GM18907 (cell line): ENCODE results near the gene IFNA7.
A peak's percentile ranks its signal among the peaks of the same experiment; 100 is the strongest.
"Not testable (repeated sequence)": the region's sequence is repeated elsewhere in the genome, so short reads cannot be mapped to it uniquely, and the experiment has no call there.

Source experiments
- ATAC-seq: cut with Tn5 transposase; IDR thresholded peaks from one replicate; pipeline ENCODE4 v1.9.1; 2021; ENCODE audit warnings: mild to moderate bottlenecking, moderate library complexity; ENCODE audit not compliant: unreplicated experiment

The IFNA7 gene

DNA sequence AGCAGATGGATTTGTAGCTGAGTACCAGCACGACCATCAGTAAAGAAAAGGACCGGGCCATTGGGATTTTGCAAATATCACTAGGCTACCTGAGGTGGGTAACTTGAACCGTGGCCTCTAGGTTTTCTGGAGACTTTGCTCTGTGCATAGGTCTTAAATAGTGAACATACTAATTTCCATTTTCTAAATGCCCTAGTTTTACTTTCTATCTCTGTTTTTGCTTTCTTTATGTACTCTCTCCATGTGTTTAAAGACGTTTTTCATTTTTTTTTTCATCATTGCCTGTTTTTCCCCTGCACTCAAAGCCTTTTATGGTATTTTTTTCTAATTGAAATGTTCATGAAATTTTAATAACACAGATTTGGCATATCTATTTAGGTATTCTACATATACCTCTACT, at the start of gene IFNA7:
Gene IFNA7 (minus strand): TSS at position 101 of the 400 bp plus-strand sequence. CDS start 40 bp downstream, at position 61.
- not testable (repeated sequence) for ATAC-seq

DNA sequence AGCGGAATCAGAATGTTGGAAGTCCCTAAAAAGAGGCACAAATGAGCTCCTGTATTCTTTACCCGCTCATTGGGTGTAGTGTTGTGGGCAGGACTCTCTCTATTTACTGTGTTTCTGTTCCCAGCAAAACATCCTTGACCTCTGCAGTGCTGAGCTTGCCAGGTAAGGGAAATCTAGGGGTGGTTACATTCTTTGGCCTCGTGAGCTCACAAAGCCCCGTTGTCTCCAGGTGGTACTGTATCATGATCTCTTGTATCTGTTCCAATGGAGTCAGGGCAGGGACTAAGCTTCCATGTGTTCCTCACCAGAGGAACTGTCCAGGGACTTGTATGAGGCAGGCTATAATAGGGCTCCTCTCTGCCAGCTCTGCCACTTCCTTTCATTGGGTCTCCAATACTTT, 49.6 kb upstream of the IFNA7 start:
- no peak for ATAC-seq

DNA sequence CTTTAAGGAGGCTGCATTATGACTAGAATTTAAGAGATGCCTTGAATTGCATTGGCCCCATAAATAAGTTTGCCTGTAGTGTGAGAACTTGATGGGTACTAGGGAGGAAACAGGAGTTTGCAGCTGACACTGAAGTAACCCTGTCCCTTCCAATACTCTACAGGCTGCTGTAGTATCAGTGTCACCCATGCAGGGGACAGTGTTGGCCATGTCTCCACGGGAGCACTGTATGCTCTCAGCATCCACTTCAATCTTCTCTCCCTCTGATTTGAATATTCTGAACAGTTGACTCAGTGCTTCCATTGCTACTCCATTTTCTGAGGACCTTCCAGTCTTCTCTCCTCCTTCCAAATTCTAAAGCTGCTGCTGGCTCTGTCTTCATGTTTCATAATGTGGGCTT, 49.2 kb upstream of the IFNA7 start:
- no peak for ATAC-seq

DNA sequence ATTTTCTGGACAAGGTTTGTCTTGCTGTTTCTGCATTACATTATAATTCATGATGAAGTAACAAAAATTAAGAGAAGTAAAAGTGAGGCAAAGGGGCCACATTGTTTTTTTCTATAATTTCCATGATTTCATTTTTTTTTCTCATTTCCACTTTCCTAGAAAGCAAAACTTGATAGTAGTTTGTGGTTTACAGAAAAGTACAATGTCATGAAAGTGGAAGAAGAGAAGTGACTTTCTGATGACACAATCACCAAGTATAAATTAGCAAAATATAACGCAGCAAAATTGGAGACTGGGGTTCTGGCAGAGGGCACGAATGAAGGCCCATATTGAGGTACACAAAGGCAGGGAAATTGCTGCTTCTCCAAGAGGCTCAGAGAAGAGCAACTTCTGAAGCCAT, 42.8 kb upstream of the IFNA7 start:
- peak; percentile 65 for ATAC-seq

DNA sequence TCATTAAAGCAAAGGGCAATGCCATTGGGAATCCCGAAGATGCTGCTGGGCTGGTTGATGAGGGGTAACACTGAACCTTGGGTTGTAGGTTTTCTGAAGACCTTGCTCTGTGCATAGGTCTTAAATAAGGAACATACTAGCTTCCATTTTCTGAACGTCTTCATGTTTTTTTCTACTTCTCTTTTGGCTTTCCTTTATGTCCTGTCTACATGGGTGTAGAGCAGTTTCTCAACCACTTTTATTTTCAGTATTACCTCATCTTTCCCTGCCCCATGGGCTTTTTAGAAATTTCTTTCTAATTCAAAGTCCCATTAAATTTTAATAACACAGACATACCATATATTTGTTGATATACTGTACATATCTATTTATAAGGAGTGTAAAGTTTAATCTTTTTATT, 37.9 kb upstream of the IFNA7 start, which contains the start of gene IFNA14:
Gene IFNA14 (minus strand): TSS at position 95 of the 400 bp plus-strand sequence. CDS start 70 bp downstream, at position 25.
- no peak for ATAC-seq

DNA sequence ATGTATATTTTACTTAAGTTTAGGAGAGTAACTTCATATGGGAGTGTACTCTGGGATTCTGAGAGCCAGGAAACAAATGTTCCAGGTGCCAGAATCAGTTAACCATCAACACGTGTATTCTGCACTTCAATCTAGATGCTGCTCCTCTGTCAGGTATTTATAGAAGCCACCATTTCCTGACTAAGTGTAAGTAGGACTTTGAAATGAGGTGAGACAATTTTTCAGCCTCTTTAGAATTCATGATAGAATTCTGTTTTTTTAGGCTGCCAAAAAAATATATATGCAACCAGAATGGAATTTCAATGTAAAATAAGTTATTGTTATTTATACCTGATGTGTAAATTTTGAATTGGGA, 34.3 kb upstream of the IFNA7 start:
- peak; percentile 33 for ATAC-seq

DNA sequence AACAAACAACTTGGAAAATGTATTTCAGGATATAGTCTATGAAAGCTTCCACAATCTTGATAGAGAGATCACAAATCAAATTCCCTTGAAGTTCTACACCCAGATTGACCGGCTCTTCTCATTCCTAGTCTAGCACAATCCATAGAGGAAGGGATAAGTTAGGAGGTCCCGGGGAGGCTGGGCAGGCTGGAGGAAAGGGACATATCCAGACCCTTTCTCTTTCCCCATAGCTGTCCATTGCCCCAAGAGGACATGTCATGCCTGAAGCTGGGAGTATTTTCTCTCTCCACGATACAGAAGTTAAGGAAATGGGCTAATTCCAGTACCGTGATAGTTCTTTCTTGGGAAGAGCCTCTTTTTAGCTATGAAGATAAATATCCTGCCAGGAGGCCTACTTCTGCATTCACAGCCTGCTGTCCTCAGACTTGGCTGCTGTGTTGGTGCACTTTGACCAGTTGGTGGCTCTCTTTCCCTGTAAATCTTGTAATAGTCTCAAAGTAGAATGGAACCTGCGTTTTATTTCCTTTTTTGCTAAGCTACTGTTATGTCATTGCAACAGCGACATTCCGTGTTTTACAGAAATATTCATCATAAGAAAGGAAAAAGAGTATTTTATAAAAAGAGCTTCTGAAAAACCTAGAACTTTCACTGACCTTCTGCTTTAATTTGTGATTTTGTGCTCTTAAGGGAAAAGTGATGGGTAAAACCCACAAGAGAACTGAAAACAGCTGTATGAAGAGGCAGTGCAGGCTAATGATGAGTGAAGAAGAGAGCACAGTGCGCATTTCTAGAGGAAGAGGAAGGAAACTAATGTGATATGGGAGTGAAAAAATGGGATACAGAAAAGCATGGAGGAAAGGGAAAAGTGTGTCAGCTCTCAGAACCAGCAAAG, 33.7 kb upstream of the IFNA7 start:
- peak; percentile 88 for ATAC-seq

DNA sequence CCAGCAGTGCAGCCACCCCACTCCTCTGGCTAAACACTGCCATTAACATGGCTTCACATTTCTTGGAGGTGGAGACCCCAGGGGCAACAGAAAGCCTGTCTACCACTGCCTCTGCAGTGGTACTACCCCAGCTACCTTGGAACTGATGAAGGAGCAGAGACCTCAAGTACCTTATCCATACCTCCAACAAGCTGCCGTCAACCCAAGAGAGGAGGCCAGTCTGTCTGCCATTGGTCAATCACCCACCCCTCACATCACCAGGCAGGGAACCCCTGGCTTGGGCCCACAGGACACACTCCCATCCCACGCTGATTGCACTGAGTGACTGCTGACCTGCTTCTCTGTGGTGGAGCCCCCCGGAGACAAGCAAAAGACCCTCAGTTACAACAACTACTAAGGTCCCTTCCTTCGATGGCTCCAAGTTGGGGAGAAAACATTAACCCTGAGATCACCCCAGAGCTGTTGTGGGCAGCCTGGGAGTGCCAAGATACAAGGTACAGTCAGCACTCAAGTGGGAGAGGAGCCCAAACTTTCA, 32.2 kb upstream of the IFNA7 start:
- ATAC-seq, result no peak

DNA sequence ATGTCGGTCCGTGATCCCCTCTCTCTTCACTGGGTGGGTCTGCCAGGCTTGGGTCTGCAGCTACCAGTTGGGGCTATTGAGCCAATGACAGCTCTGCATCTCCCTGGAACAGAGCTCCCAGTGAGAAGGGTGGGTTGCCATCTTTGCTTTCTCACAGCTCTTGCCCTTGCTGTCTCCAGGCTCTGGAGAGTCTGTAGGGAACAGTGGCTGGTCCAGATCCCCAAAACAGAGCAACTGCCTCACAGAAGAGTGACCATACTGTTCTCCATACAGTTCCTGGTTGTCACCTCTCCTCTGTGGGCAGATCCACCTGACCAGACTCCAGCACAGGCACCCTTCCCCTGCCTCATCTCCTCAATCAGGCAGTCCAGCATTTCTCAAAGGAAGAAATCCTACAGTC, 31.3 kb upstream of the IFNA7 start:
- ATAC-seq, result no peak

DNA sequence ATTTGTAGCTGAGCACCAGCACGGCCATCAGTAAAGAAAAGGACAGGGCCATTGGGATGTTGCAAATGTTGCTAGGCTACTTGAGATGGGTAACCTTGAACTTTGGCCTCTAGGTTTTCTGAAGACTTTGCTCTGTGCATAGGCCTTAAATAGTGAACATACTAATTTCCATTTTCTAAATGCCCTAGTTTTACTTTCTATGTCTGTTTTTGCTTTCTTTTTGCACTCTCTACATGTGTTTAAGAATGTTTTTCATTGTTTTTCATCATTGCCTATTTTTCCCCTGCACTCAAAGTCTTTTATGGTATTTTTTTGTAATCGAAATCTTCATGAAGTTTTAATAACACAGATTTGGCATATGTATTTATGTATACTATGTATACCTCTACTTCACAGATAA, 26.1 kb upstream of the IFNA7 start, which contains the start of gene IFNA17:
Gene IFNA17 (minus strand): TSS at position 101 of the 400 bp plus-strand sequence. CDS start 49 bp downstream, at position 52.
- ATAC-seq, result no peak

DNA sequence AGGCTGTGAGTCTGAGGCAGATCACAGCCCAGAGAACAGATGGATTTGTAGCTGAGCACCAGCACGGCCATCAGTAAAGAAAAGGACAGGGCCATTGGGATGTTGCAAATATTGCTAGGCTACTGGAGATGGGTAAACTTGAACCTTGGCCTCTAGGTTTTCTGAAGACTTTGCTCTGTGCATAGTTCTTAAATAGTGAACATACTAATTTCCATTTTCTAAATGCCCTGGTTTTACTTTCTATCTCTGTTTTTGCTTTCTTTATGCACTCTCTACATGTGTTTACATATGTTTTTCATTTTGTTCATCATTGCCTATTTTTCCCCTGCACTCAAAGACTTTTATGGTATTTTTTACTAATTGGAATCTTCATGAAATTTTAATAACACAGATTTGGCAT, 15.2 kb upstream of the IFNA7 start, which contains the start of gene IFNA16:
Gene IFNA16 (minus strand): TSS at position 101 of the 400 bp plus-strand sequence. CDS start 6 bp downstream, at position 95.
- ATAC-seq, result not testable (repeated sequence)

DNA sequence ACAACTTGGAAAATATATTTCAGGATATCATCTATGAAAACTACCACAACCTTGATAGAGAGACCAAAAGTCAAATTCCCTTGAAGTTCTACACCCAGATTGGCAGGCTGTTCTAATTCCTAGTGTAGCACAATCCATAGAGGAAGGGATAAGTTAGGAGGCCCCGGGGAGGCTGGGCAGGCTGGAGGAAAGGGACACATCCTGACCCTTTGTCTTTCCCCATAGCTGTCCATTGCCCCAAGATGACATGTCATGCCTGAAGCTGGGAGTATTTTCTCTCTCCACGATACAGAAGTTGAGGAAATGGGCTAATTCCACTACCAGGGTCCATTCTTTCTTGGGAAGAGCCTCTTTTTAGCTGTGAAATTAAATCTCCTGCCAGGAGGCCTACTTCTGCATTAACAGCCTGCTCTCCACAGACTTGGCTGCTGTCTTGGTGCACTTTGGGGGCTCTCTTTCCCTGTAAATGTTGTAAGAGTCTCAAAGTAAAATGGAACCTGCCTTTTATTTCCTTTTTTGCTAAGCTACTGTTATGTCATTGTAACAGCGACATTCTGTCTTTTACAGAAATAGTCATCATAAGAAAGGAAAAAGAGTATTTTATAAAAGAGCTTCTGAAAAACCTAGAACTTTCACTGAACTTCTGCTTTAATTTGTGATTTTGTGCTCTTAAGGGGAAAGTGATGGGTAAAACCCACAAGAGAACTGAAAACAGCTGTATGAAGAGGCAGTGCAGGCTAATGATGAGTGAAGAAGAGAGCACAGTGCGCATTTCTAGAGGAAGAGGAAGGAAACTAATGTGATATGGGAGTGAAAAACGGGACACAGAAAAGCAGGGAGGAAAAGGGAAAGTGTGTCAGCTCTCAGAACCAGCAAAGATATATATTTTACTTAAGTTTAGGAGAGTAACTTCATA, 11.7 kb upstream of the IFNA7 start:
- peak; percentile 76 for ATAC-seq

DNA sequence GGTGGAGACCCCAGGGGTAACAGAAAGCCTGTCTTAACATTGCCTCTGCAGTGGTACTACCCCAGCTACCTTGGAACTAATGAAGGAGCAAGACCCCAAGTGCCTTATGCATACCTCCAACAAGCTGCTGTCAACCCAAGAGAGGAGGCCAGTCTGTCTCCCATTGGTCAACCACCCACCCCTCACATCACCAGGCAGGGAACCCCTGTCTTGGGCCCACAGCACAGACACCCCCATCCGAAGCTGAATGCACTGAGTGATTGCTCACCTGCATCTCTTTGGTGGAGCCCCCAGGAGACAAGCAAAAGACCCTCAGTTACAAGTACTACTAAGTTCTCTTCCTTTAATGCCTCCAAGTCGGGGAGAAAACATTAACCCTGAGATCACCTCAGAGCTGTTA, 10.2 kb upstream of the IFNA7 start:
- not testable (repeated sequence) for ATAC-seq

DNA sequence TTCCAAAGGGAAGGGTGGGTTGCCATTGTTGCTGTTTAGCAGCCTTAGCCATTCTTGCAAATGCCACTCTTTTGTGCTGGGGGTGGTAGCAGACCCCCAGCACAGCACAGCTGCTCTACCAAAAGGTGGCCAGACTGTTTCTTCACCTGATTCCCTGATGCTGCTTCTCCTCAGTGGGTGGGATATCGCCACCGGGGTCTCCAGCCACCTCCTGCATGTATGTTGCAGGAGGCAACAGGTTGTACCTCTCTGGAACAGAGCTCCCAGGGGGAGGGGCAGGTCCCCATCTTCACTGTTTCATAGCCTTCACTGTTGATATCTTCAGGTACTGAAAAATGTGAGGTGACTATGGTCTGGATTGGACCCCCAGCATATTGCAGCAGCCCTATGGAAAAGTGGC, 8.8 kb upstream of the IFNA7 start:
- ATAC-seq, result not testable (repeated sequence)

DNA sequence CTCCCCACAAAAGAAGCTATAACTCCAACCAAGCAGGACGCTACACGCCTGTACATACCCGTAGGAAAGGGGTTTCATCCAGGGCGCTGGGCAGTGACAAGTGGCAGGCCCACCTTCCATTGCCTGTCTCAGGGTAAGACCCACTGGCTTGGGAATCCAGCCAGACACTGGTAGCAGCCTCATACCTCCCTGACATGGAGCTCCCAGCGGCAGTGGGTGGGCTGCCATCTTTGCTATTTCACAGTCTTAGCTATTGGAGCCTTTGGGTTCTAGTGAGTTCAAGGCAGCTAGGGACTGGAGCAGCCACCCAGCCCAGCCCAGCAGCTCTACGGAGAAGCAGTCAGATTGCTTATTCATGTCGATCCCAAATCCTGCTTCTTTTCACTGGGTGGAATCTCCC, 8.3 kb upstream of the IFNA7 start:
- no peak for ATAC-seq

DNA sequence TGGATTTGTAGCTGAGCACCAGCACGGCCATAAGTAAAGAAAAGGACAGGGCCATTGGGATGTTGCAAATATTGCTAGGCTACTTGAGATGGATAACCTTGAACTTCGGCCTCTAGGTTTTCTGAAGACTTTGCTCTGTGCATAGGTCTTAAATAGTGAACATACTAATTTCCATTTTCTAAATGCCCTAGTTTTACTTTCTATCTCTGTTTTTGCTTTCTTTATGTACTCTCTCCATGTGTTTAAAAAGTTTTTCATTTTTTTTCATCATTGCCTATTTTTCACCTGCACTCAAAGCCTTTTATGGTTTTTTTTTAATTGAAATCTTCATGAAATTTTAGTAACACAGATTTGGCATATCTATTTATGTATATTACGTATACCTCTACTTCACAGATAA, 5.0 kb upstream of the IFNA7 start, which contains the start of gene IFNA10:
Gene IFNA10 (minus strand): TSS at position 101 of the 400 bp plus-strand sequence. CDS start 46 bp downstream, at position 55.
- ATAC-seq, result not testable (repeated sequence)

DNA sequence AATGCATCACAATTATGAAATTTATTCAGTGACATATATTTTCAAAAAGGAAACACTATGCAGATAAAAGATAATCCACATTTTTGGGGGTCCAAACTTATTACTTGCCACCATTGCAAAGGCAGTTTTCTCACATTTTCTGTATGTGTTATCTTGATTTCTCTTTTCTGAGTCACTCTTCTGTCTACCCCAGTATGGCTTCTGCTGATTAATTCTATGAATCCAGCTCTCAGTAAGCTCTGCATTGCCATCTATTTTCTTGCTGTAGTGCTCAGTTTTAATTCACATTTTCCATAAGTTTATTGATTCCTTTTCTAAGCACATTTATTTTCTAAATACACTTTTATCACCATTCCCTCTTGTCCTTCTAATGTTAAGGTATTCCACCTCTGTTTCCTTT, 3.2 kb upstream of the IFNA7 start:
- no peak for ATAC-seq

DNA sequence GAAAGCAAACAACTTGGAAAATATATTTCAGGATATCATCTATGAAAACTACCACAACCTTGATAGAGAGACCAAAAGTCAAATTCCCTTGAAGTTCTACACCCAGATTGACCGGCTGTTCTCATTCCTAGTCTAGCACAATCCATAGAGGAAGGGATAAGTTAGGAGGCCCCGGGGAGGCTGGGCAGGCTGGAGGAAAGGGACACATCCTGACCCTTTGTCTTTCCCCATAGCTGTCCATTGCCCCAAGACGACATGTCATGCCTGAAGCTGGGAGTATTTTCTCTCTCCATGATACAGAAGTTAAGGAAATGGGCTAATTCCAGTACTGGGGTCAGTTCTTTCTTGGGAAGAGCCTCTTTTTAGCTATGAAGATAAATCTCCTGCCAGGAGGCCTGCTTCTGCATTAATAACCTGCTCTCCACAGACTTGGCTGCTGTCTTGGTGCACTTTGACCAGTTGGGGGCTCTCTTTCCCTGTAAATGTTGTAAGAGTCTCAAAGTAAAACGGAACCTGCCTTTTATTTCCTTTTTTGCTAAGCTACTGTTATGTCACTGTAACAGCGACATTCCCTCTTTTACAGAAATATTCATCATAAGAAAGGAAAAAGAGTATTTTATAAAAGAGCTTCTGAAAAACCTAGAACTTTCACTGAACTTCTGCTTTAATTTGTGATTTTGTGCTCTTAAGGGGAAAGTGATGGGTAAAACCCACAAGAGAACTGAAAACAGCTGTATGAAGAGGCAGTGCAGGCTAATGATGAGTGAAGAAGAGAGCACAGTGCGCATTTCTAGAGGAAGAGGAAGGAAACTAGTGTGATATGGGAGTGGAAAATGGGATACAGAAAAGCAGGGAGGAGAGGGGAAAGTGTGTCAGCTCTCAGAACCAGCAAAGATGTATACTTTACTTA, 6.9 kb downstream of the IFNA7 start:
- ATAC-seq, result peak; percentile 93

DNA sequence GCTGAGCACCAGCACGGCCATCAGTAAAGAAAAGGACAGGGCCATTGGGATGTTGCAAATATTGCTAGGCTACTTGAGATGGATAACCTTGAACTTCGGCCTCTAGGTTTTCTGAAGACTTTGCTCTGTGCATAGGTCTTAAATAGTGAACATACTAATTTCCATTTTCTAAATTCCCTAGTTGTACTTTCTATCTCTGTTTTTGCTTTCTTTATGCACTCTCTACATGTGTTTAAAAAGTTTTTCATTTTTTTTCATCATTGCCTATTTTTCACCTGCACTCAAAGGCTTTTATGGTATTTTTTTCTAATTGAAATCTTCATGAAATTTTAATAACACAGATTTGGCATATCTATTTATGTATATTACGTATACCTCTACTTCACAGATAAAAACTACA, 14.5 kb downstream of the IFNA7 start, which contains the start of gene IFNA4:
Gene IFNA4 (minus strand): TSS at position 101 of the 400 bp plus-strand sequence. CDS start 56 bp downstream, at position 45.
- ATAC-seq, result not testable (repeated sequence)
